HUDEP-2 (cell line): ENCODE measurements around the gene DUSP28.
"Not testable (repeated sequence)": the region's sequence is repeated elsewhere in the genome, so short reads cannot be mapped to it uniquely, and the experiment has no call there.

ENCODE experiments used
- DNase-seq, 76 experiments: peaks; one replicate each; lab custom pipeline; 2025; ENCODE audit not compliant: unreplicated experiment in 76 of 76; lab: John Stamatoyannopoulos, UW

The DUSP28 gene

GRCh38 chr2:240558236-240558761 is 1.9 kb upstream of the DUSP28 start:
- no peak for DNase-seq

DNA sequence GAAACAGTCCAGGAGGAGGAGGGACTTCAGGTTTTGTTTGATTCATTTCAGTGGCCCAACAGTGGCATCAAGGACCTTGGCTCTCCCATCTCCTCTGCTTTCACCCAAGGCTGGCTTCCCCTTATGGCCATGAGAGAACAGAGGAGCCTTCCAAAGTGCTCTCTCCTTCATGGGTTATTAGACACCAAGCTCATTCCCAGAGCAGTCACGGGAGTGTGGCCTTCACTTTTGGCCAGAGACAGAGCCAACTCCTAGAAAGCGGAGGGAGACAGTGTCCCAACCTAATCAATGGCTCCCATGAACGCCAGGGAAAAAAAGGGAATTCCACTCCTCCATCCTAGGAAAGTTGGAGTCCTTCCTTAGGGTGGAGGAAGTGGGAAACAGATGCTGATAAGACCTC is 871 bp upstream of the DUSP28 start:
- DNase-seq = peak in 2 of 76 experiments; percentile 21 to 29

DNA sequence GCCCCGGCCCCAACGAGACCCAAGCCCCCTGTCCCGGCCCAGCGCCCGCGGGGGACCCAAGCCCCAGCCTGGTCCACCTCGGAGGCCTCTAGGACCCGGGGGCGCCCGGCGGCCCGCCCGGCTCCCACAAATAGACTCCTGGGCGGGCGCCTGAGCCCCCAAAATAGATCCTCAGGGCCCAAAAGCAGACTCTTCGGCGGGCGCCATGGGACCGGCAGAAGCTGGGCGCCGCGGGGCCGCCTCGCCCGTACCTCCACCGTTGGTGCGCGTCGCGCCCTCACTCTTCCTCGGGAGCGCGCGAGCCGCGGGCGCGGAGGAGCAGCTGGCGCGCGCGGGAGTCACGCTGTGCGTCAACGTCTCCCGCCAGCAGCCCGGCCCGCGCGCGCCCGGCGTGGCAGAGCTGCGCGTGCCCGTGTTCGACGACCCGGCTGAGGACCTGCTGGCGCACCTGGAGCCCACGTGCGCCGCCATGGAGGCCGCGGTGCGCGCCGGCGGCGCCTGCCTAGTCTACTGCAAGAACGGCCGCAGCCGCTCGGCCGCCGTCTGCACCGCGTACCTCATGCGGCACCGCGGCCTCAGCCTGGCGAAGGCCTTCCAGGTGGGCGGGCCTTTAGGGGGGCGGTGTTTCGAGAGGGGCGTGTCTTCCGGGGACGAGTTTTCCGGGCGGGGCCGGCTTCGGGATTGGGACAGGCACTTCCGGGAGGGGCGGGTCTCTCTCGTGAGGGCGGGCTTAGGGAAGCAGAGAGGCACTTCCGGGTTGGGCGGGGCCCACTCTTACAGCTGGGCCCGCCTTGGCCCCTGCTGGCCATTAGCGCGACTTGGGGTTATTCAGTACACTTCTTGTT is 545 bp downstream of the DUSP28 start:
- peak; percentile 38 to 99 (median 97) for DNase-seq

DNA sequence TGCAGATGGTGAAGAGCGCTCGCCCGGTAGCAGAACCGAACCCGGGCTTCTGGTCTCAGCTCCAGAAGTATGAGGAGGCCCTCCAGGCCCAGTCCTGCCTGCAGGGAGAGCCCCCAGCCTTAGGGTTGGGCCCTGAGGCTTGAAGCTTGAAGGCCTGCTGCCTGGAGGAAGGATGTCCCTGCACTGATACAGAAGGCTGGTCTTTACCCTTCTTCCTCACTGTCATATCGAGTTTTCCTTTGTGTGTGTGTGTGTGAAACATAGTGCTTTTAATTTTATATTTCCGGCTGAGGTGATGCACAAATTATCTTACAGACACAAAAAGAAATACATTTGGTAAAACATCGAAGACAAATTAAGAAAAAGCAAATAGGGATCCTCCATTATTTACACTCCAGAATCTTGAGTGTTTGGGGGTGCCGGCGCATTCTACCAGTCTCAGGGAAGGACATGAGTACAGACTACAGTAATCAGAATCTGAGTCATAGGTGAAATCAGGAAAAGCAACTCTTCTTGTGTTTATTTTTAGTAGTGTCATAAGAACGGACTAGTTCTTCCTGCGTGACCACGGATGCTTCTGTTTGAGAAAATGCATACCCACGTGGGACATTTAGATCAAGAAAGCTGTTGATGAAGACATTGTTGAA is 1.3 kb downstream of the DUSP28 start:
- no peak for DNase-seq

GRCh38 chr2:240563231-240563630 is 3.1 kb downstream of the DUSP28 start:
- DNase-seq = not testable (repeated sequence)

DNA sequence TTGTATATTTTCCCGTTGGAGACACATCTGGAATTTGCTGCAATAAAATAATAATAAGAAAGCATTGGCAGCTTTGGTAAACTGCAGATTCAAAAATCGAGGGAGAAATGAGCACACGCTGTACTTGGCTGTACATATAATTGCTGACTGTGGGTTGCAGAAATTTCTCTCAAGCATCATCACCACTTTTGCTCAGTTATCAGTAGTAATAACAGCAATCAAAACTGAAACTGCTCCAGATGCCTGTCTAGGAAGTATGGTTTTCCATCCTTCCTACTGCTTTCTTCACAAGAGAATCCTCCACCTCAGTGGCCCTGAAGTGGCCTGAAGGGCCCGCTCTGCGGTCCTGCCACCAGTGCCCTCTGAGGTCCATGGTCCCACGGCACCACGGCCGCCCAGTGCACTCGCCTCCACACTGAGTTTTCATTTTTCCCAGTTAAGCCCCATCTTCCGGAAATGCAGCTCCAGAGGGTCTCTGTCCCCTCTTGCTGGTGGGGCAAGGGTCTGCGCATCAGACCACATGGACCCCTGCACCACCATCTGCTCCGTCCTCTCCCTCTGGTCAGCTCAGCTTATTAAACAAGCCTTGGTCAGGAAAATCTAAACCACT is 3.9 kb downstream of the DUSP28 start:
- no peak for DNase-seq

GRCh38 chr2:240564561-240565332 is 4.6 kb downstream of the DUSP28 start:
- peak in 17 of 76 experiments; percentile 2 to 37 (median 25) for DNase-seq

DNA sequence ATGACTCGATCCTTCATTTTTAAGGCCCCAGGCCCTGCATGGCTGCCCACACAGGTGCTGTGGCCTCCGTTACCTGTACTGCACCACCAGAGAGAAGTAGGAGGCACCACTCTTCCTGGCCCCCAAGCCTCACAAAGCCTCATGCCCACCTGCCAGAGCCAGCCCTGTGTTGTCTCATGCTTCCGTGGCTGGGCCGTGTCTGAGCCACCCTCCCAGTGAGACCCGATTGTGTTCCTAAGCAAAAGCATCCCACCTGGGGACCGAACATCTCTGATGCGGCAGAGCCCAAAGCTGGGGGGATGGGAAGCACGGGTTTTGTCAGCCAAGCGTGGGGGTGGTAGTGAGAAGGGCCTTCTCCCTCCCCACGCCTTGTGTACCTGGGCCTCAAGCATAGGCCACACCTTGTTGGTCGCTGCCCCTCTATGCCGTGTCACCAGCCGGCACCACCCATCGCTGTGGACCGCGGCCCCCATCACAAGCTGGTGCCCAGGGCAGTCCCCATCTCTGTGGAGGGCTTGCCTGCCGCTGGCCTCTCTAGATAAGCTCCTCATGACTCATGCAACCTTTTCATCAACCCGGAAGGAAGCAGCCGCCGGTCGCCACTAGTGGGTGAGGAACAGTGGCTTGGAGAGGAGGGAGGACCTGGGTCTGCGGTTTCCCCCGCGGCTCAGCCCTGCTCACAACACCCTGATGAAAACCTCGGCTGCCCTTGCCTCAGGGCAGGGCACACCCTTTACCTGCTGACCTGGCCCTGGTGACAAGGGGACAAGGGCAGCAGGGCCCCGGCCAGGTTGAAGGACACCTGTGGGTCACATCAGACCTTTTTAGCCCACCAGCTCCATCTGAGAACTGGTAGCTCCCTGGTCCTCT is 5.4 kb downstream of the DUSP28 start:
- DNase-seq = peak in 75 of 76 experiments; percentile 35 to 96 (median 90)

DNA sequence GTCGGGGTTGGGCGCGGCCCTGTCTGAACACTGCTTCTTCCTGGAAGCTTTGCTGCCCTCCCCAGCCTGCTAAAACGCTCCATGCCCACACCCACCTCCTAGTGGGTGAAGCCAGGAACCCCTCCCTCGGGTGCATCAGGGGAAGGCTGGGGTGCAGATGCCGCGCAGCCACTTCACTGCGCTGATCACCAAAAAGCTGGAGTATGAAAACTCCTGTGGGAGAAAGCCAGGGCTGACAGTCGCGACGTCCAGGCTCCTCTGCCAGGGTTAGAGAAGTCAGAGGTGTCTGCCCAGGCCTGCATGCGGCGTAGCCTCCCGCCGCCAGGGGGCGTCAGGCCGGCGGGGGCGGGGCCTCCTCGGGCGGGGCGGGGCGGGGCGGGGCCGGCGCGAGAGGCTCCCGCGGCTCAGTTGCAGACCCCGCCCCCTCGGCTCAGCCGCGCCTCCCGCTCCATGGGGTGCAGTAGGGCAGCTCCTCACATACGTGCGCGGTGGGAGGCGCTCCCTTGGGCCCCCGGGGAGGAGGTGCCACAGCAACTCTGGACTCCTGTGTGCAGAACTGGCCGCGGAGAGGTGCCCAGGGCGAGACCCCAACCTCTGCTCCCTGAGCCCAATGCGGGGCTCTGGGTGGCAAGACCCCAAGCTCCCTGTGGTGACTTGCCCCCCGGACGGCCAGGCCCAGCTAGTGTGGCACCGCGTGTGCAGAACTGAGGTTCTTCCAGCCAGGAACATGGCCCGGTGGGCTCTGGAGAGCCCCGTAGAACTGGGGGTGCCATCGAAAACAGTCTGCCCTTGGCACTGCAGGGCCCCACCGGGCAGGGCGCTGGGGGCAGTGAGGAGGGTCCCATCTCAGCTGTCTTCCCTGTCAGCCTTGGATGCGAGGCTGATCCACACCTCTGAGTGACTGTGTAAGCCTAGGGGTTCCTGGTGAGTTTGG is 6.3 kb downstream of the DUSP28 start:
- peak in 74 of 76 experiments; percentile 45 to 95 (median 89) for DNase-seq

DNA sequence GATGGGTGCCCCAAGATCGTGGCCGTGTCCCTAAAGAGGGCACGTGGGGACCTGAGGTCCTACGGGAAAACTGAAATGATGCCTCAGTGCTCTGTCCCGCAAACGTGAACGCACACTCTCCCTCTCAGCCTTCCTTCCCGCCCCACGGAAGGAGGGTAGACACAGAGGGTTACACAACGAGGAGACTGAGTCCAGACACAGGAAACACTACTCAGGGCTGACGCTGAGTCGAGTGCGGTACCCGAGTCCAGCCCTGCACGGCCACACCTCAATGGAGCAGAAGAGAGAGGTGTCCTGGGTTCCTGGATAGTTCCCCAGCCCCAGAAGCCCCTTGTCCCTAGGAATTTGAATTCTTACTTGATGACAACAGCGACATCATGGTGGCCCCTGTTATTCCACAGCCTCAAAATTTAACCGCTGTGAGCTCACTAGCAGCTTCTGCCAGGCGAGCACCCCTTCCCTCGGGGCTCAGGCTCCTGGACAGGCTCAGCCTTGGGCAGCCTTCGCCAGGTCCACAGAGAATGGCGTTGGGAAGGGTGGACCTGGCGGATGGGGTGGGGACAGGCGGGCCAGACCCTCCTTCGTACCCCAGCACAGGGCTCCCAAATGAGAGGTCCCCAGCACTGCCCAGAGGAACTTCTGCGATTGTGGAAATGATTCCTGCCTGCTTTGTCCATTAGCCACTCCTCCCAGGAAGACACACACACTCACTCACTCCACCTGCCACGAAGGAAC is 7.1 kb downstream of the DUSP28 start:
- DNase-seq = peak in 3 of 76 experiments; percentile 40 to 58 (median 42)

DNA sequence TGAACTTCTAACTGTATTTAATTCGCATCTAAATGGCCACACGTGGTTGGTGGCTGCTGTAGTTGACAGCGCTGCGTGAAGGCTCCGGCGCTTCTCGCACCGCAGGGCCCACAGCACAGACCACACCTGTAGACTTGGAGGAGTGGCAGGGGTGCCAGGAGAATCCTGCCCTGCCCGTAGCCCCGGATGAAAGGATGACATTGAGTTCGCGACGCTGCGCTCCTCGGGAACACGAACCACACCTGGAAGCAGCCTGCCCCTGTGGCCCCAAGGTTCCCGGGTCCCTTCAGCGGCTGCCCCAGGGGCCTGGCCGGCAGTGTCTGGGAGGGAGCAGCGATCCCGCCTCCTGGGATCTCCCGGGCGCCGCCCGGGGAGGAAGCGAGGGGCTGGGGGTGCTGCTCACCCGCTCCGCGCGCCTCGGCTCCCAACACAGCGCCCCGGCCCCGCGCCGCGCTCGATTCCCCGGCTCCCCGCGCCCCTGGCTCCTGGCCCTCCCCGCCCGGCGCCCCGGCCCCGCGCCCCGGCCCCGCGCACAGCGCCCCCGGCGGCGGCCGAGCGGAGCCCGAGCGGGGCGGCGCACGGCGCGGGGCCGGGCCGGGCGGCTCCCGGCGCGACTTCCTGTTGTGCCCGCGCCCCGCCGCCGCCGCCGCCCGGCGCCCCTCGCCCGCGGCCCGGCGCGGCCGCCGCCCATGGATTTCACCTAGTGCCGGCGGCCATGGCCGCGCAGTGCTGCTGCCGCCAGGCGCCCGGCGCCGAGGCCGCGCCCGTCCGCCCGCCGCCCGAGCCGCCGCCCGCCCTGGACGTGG is 7.9 kb downstream of the DUSP28 start, which contains the start of gene RNPEPL1:
Gene RNPEPL1 (plus strand): TSS at position 613 of the 806 bp plus-strand sequence. CDS start 103 bp downstream, at position 716.
- peak in 17 of 76 experiments; percentile 6 to 58 (median 38) for DNase-seq

- DNase-seq = peak in 43 of 76 experiments; percentile 18 to 62 (median 40)
These were observed 8.7 kb downstream of the DUSP28 start for GRCh38 chr2:240568678-240569522.

DNA sequence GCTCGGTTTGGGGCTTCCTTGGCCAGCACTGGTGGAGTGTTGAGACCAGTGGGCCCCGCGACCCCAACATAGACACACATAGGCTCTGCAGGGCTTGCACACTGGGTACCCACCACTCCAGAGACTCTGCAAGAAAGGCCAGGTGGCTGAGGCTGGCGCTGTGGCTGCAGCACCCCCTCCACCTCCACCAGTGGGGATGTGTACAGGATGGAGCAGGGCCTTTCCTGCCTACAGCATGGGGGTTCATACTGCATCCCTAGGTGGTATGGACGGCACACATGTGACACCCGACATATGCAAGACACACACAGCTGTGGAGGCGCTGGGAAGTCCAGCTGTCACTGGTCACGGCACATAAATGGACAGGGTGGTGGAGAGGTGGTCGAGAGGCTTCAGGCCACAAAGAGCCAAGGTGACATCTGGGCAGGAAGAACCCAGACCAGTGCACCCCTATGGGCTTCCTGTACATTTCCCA is 9.4 kb downstream of the DUSP28 start:
- DNase-seq = no peak

DNA sequence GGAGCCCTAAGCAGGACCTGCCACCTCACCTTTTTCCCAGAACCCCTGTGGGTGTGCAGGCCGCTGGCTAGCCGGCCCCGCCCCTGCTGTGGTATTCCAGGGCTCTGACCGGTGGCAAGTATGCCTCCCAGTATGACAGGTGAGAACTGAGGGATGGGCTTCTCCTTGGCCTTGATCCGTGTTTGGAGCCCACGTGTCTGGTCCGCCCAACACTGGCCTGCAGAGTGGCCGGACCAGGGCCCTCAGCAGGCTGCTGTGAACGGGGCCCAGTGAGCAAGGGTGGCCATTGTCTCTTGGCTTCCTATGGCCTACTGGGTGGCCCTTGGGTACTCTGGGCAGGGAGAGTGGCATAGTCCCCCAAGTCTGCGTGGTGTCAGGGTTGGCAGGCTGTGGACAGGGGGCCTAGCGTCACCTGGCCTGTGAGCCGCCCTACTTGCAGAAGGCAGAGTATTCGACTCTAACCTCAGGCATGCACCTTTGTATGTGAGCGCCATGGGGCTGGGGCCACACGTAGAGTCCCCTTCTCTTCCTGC is 9.9 kb downstream of the DUSP28 start:
- DNase-seq = no peak

GRCh38 chr2:240570531-240571313 is 10.6 kb downstream of the DUSP28 start:
- no peak for DNase-seq
